ENCODE measurements around the gene ARHGAP4.

DNA sequence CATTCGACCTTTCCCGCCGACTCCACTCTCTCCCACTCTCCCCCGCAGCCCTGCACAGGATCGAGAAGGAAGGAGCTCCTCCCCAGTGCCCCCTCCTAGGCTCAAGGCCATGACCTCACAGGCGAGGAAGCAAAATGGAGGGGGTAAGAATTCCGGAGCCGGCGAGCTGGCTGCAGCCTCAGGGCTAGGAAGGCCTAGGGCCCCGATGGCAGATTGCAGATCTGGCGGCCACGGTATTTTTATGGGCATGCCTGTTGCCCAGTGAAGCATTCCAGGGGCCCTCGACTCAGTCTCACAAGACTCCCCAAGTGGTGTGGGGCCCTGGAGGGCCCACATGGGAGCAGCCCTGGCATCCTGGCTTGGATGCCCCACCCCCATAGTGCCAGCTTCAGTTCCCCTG lies 39.1 kb downstream of the ARHGAP4 start:
- TF ChIP-seq TCF12 (IDR thresholded peaks at IDR 0.05; ENCODE audit: low read depth) = no peak
- no peak for TF ChIP-seq CEBPB (IDR thresholded peaks at IDR 0.05)
- TF ChIP-seq EP300 (IDR thresholded peaks at IDR 0.05; ENCODE audit: borderline replicate concordance) = 0 out of 2 replicates have a peak, but pooled peaks have one; percentile 8
- TF ChIP-seq FOXM1 (IDR thresholded peaks at IDR 0.05; ENCODE audit: borderline replicate concordance, low read depth) = no peak
- TF ChIP-seq, protein P1, sequence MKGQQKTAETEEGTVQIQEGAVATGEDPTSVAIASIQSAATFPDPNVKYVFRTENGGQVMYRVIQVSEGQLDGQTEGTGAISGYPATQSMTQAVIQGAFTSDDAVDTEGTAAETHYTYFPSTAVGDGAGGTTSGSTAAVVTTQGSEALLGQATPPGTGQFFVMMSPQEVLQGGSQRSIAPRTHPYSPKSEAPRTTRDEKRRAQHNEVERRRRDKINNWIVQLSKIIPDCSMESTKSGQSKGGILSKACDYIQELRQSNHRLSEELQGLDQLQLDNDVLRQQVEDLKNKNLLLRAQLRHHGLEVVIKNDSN (IDR thresholded peaks at IDR 0.05) = no peak
- TF ChIP-seq TEAD4 (IDR thresholded peaks at IDR 0.05) = peak; percentile 73
- TF ChIP-seq CREB1 (IDR thresholded peaks at IDR 0.05; ENCODE audit: low read depth) = no peak
